Spleen (tissue), 11 donors: ENCODE results near the gene MRAS. TPM values are rescaled to one million over a fixed set of nuclear protein-coding genes. Genes with fewer than 3 reads are reported as not detected.

Experiments
- DNase-seq: peaks from one replicate; pipeline ENCODE4 v3.0.0-alpha.2; 2020
- H3K27ac ChIP-seq, 8 donors: fragments of 200-600 bp; sonication (generic) in 7 of 8; 1 replicate in 4 of 8; 2 replicates in 4 of 8; pipeline versions ENCODE4 v1.5.0 to v1.8.0; 2016 to 2021; ENCODE audit warnings: inconsistent platforms in 4 of 8, mild to moderate bottlenecking in 4 of 8, moderate library complexity in 1 of 8
- H3K27me3 ChIP-seq, 7 donors: fragments of 200-600 bp; sonication (generic) in 6 of 7; replicated peaks in 1 of 7; 1 replicate in 4 of 7; 2 replicates in 3 of 7; pipeline versions ENCODE4 v1.5.0 to v1.8.0; 2016 to 2021; ENCODE audit warnings: inconsistent platforms in 3 of 7, mild to moderate bottlenecking in 1 of 7
- H3K36me3 ChIP-seq, 6 donors: fragments of 200-600 bp; sonication (generic) in 5 of 6; 1 replicate in 4 of 6; 2 replicates in 2 of 6; pipeline versions ENCODE4 v1.5.0 to v1.8.0; 2016 to 2021; ENCODE audit warnings: inconsistent platforms in 2 of 6
- H3K4me1 ChIP-seq, 6 donors: fragments of 200-600 bp; sonication (generic) in 5 of 6; 1 replicate in 3 of 6; 2 replicates in 3 of 6; pipeline versions ENCODE4 v1.5.0 to v1.8.0; 2016 to 2021; ENCODE audit warnings: inconsistent platforms in 3 of 6
- H3K4me3 ChIP-seq, 8 donors: fragments of 200-600 bp; sonication (generic) in 7 of 8; 1 replicate in 4 of 8; 2 replicates in 4 of 8; pipeline versions ENCODE4 v1.5.0 to v1.8.0; 2016 to 2021; ENCODE audit warnings: inconsistent platforms in 4 of 8, mild to moderate bottlenecking in 4 of 8, moderate library complexity in 2 of 8
- H3K9me3 ChIP-seq, 8 donors: fragments of 200-600 bp; sonication (generic) in 7 of 8; 1 replicate in 4 of 8; 2 replicates in 4 of 8; pipeline versions ENCODE4 v1.5.0 to v1.8.0; 2016 to 2021; ENCODE audit warnings: inconsistent platforms in 4 of 8
- POLR2A ChIP-seq, 3 donors: fragments of 450-650 bp; IDR thresholded peaks; one replicate each; pipeline ENCODE4 v1.5.1; 2017; ENCODE audit warnings: antibody characterized with exemption in 3 of 3, mild to moderate bottlenecking in 1 of 3
- POLR2AphosphoS5 ChIP-seq, 3 donors: sonication (generic); formaldehyde crosslinking; IDR thresholded peaks; one replicate each; pipeline ENCODE4 v1.5.1; 2017; ENCODE audit warnings: antibody characterized with exemption in 3 of 3
- WGBS, 5 donors: extraction: QIAGEN DNeasy Blood & Tissue Kit in 3 of 5; methylation state at CpG; one replicate each; pipeline versions ENCODE4 v1.1.5 to v1.1.7; 2013 to 2018; 5-methylcytosine and 5-hydroxymethylcytosine counted together
- intact Hi-C: fragments of 100-400 bp; cut with DNase I; formaldehyde crosslinking; loops from one replicate; pipeline ENCODE4 v1.15.0; 2023; ENCODE audit warnings: low total_unique reads
- polyA plus RNA-seq, 3 donors: library from polyadenylated mRNA; stranded (reverse); fragments of 200-250 nt; gene quantifications; one replicate each; pipeline ENCODE4 v1.2.1, GENCODE V29; 2013
- total RNA-seq, 7 donors: library from RNA; depleted of rRNA in 3 of 7; stranded (reverse); fragments of >200 nt in 3 of 7; fragmentation: NEBNext Ultra II Directional in 4 of 7; extraction: Animal tissue kit (Norgen Biotek cat#: 25700) in 4 of 7; gene quantifications; one replicate each; pipeline versions ENCODE4 v1.1.0 to v1.2.1, GENCODE V29; 2016 to 2021
- TF ChIP-seq, protein P1 (sequence below), 11 experiments: fragments of 200-600 bp in 7 of 11; fragments of 450-650 bp in 4 of 11; sonication (generic) in 4 of 11; IDR thresholded peaks in 8 of 11; conservative IDR thresholded peaks in 3 of 11; 1 replicate in 7 of 11; 2 replicates in 4 of 11; pipeline versions ENCODE4 v1.4.0 to v1.8.0; 2016 to 2021; ENCODE audit warnings: antibody characterized with exemption in 11 of 11, inconsistent platforms in 4 of 11, mild to moderate bottlenecking in 1 of 11
- donor health status: healthy with polysubstance abuse.
- donor health status: DM: no; HTN: no; CAD: no; lungs with moderate emphysema.
- donor health status: DM: no; HTN: no; CAD: no.
- donor health status: Bipolar disorder and iron deficiency.
- donor health status: healthy.
- donor health status: DM: no; HTN: no; CAD: no.
- donor health status: DM: yes; HTN: yes; CAD: no.

The MRAS gene
- total and polyA plus RNA-seq, 10 donors, result 4.1 to 36.7 (median 21.4) TPM

- TF ChIP-seq POLR2AphosphoS5 (IDR thresholded peaks at IDR 0.05), result no peak
- TF ChIP-seq, protein P1, sequence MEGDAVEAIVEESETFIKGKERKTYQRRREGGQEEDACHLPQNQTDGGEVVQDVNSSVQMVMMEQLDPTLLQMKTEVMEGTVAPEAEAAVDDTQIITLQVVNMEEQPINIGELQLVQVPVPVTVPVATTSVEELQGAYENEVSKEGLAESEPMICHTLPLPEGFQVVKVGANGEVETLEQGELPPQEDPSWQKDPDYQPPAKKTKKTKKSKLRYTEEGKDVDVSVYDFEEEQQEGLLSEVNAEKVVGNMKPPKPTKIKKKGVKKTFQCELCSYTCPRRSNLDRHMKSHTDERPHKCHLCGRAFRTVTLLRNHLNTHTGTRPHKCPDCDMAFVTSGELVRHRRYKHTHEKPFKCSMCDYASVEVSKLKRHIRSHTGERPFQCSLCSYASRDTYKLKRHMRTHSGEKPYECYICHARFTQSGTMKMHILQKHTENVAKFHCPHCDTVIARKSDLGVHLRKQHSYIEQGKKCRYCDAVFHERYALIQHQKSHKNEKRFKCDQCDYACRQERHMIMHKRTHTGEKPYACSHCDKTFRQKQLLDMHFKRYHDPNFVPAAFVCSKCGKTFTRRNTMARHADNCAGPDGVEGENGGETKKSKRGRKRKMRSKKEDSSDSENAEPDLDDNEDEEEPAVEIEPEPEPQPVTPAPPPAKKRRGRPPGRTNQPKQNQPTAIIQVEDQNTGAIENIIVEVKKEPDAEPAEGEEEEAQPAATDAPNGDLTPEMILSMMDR (IDR thresholded peaks at IDR 0.05 in 8 of 11, conservative IDR thresholded peaks at IDR 0.05 in 3 of 11), result no peak
- TF ChIP-seq POLR2A (IDR thresholded peaks at IDR 0.05), result no peak
- Histone ChIP-seq H3K4me1 (no peaks in the 10 kb centered on the region), H3K27me3 (peaks cover 0 to 12% (median 0%) of the 10 kb centered on the region in 7 donors), H3K9me3 (no peaks in the 10 kb centered on the region), H3K4me3 (no peak overlapping the region), H3K36me3 (peaks cover 0 to 42% (median 3%) of the 10 kb centered on the region in 6 donors), H3K27ac (no peak overlapping the region)
- 81 to 97% (median 87%) methylated on average over 9 to 11 of the region's 11 CpGs for WGBS, 5 donors
- intact Hi-C loops, result no loop called here
- no peak for DNase-seq
Observed at GRCh38 chr3:138398791-138399575, 50.6 kb downstream of the MRAS start.

DNA sequence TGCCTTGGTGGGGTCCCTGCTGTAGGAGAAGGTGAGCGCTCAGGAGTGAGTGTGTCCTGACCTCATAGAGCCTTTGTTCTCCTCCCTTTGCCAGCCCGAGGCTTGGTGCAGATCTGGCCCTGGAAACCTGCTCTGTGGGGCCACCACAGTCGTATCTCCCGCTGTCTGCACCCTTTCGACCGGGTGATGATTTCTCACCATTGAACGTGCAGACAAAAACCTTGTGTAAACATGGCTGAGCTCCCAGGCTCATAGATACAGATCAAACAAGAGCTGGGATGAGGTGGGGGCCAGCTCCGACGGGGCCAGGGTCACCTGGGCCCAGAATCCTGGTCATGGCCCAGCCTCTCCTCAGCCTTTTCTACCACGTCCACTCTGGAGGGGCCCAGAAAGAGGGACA is 51.4 kb downstream of the MRAS start:
- no peak for TF ChIP-seq POLR2AphosphoS5 (IDR thresholded peaks at IDR 0.05)
- no peak for TF ChIP-seq POLR2A (IDR thresholded peaks at IDR 0.05)
- TF ChIP-seq, protein P1 (IDR thresholded peaks at IDR 0.05 in 8 of 11, conservative IDR thresholded peaks at IDR 0.05 in 3 of 11), result no peak
- 85 to 93% (median 92%) methylated on average over 10 of the region's 10 CpGs for WGBS, 5 donors
- no peak for DNase-seq
- Histone ChIP-seq H3K36me3 (peaks cover 0 to 50% (median 4%) of the 10 kb centered on the region in 6 donors), H3K4me1 (no peaks in the 10 kb centered on the region), H3K4me3 (no peak overlapping the region), H3K9me3 (no peaks in the 10 kb centered on the region), H3K27ac (no peak overlapping the region), H3K27me3 (peaks cover 0 to 12% (median 0%) of the 10 kb centered on the region in 7 donors)
- intact Hi-C loops, result no loop called here

- WGBS, 5 donors, result 49 to 82% (median 62%) methylated on average over 2 of the region's 2 CpGs
- peaks cover 0 to 54% (median 4%) of the 10 kb centered on the region in 6 donors for H3K36me3 ChIP-seq
- intact Hi-C loops, result no loop called here
- no peak overlapping the region for H3K27ac ChIP-seq
- TF ChIP-seq POLR2AphosphoS5 (IDR thresholded peaks at IDR 0.05) (no peak), POLR2A (IDR thresholded peaks at IDR 0.05) (no peak)
- TF ChIP-seq, protein P1 (IDR thresholded peaks at IDR 0.05 in 8 of 11, conservative IDR thresholded peaks at IDR 0.05 in 3 of 11), result no peak
- peaks cover 0 to 17% (median 0%) of the 10 kb centered on the region in 7 donors for H3K27me3 ChIP-seq
- DNase-seq, result no peak
- no peaks in the 10 kb centered on the region for H3K9me3 ChIP-seq
- no peak overlapping the region for H3K4me3 ChIP-seq
- H3K4me1 ChIP-seq, result no peaks in the 10 kb centered on the region
Observed at GRCh38 chr3:138400651-138401070, 52.3 kb downstream of the MRAS start.

- H3K4me1 ChIP-seq, result no peaks in the 10 kb centered on the region
- no peak overlapping the region for H3K27ac ChIP-seq
- H3K36me3 ChIP-seq, result peaks cover 0 to 54% (median 4%) of the 10 kb centered on the region in 6 donors
- no peak for TF ChIP-seq POLR2AphosphoS5 (IDR thresholded peaks at IDR 0.05)
- TF ChIP-seq POLR2A (IDR thresholded peaks at IDR 0.05), result no peak
- 84 to 95% (median 92%) methylated on average over 7 of the region's 7 CpGs for WGBS, 5 donors
- no peak for DNase-seq
- intact Hi-C loops, result no loop called here
- H3K9me3 ChIP-seq, result no peaks in the 10 kb centered on the region
- H3K4me3 ChIP-seq, result no peak overlapping the region
- H3K27me3 ChIP-seq, result peaks cover 0 to 6% (median 0%) of the 10 kb centered on the region in 7 donors
Observed at GRCh38 chr3:138401834-138402233, 53.5 kb downstream of the MRAS start.
